Effector memory CD8-positive, alpha-beta T cell (primary cell): Measurements from ENCODE around the gene TTC9.

Experiments used
- ATAC-seq: fragments of 150-1000 bp; cut with Tn5 transposase; replicated peaks from 2 replicates; pipeline ENCODE4 v1.10.0; 2021; ENCODE audit warnings: mild to moderate bottlenecking, moderate library complexity
- DNase-seq, 3 experiments: peaks; one replicate each; pipeline ENCODE4 v3.0.0; 2021
- H3K27ac Mint-ChIP-seq, 2 donors: one replicate each; pipeline ENCODE4 v1.8.0; 2022; ENCODE audit warnings: mild to moderate bottlenecking in 2 of 2, mixed read lengths in 2 of 2, moderate library complexity in 2 of 2
- H3K27me3 Mint-ChIP-seq, 2 donors: one replicate each; pipeline ENCODE4 v1.8.0; 2022; ENCODE audit warnings: mixed read lengths in 2 of 2
- H3K36me3 Mint-ChIP-seq: one replicate; pipeline ENCODE4 v1.8.0; 2022; ENCODE audit warnings: mild to moderate bottlenecking, moderate library complexity, mixed read lengths; ENCODE audit not compliant: insufficient read depth
- H3K4me1 Mint-ChIP-seq, 2 donors: one replicate each; pipeline ENCODE4 v1.8.0; 2022; ENCODE audit warnings: low read depth in 2 of 2, mixed read lengths in 2 of 2
- H3K4me3 Mint-ChIP-seq, 2 donors: one replicate each; pipeline ENCODE4 v1.8.0; 2022; ENCODE audit warnings: mild to moderate bottlenecking in 2 of 2, mixed read lengths in 2 of 2, moderate library complexity in 2 of 2
- H3K9me3 Mint-ChIP-seq, 2 donors: one replicate each; pipeline ENCODE4 v1.8.0; 2022; ENCODE audit warnings: mixed read lengths in 2 of 2

TTC9 gene

GRCh38 chr14:70622111-70622712 lies 19.5 kb upstream of the TTC9 start:
- peak; percentile 77 for ATAC-seq
- Mint-ChIP-seq H3K27me3 (peaks cover 0 to 18% of the 10 kb centered on the region in 2 donors), H3K4me1 (no peaks in the 10 kb centered on the region), H3K27ac (no peak overlapping the region), H3K4me3 (no peak overlapping the region), H3K9me3 (peaks cover 0 to 7% of the 10 kb centered on the region in 2 donors), H3K36me3 (no peaks in the 10 kb centered on the region)
- DNase-seq = peak; percentile 43 to 63 (median 47)

- Mint-ChIP-seq H3K27ac (no peak overlapping the region), H3K4me3 (no peak overlapping the region), H3K36me3 (no peaks in the 10 kb centered on the region), H3K27me3 (peaks cover 0 to 24% of the 10 kb centered on the region in 2 donors), H3K9me3 (peaks cover 0 to 7% of the 10 kb centered on the region in 2 donors), H3K4me1 (no peaks in the 10 kb centered on the region)
- no peak for DNase-seq
- no peak for ATAC-seq
Measured at GRCh38 chr14:70624972-70625371, 16.7 kb upstream of the TTC9 start.

GRCh38 chr14:70631948-70632347 lies 9.8 kb upstream of the TTC9 start:
- ATAC-seq = no peak
- H3K27ac Mint-ChIP-seq = no peak overlapping the region
- no peak overlapping the region for H3K4me3 Mint-ChIP-seq
- peaks cover 0 to 20% of the 10 kb centered on the region in 2 donors for H3K27me3 Mint-ChIP-seq
- DNase-seq = no peak
- peaks cover 0 to under 1% of the 10 kb centered on the region in 2 donors for H3K9me3 Mint-ChIP-seq
- H3K4me1 Mint-ChIP-seq = no peaks in the 10 kb centered on the region
- H3K36me3 Mint-ChIP-seq = no peaks in the 10 kb centered on the region

GRCh38 chr14:70635971-70636595 lies 5.6 kb upstream of the TTC9 start:
- Mint-ChIP-seq H3K4me3 (no peak overlapping the region), H3K4me1 (peaks cover 7 to 8% of the 10 kb centered on the region in 2 donors), H3K27ac (no peak overlapping the region), H3K9me3 (no peaks in the 10 kb centered on the region), H3K27me3 (peaks cover 0 to 26% of the 10 kb centered on the region in 2 donors), H3K36me3 (peaks cover 3% of the 10 kb centered on the region)
- DNase-seq (no peak), ATAC-seq (no peak)

- no peak for DNase-seq
- peaks cover 0 to 18% of the 10 kb centered on the region in 2 donors for H3K27me3 Mint-ChIP-seq
- H3K4me1 Mint-ChIP-seq = peaks cover 20 to 22% of the 10 kb centered on the region in 2 donors
- no peak overlapping the region for H3K27ac Mint-ChIP-seq
- no peak overlapping the region for H3K4me3 Mint-ChIP-seq
- peaks cover 6% of the 10 kb centered on the region for H3K36me3 Mint-ChIP-seq
- no peaks in the 10 kb centered on the region for H3K9me3 Mint-ChIP-seq
- no peak for ATAC-seq
Measured at GRCh38 chr14:70638416-70638815, 3.3 kb upstream of the TTC9 start.

GRCh38 chr14:70640938-70641547 lies 673 bp upstream of the TTC9 start:
- Mint-ChIP-seq H3K36me3 (peaks cover 6% of the 10 kb centered on the region), H3K27me3 (peaks cover 0 to 18% of the 10 kb centered on the region in 2 donors), H3K4me1 (peaks cover 34 to 37% of the 10 kb centered on the region in 2 donors), H3K4me3 (peak overlapping the region; percentile 96 to 98), H3K9me3 (no peaks in the 10 kb centered on the region), H3K27ac (peak overlapping the region; percentile 24 to 92)
- peak; percentile 67 for ATAC-seq
- DNase-seq = peak; percentile 17 to 28 (median 27)

GRCh38 chr14:70642303-70643235 lies 853 bp downstream of the TTC9 start:
- Mint-ChIP-seq H3K9me3 (no peaks in the 10 kb centered on the region), H3K36me3 (peaks cover 6% of the 10 kb centered on the region)
- peak; percentile 8 to 24 (median 21) for DNase-seq

GRCh38 chr14:70643967-70644366 lies 2.3 kb downstream of the TTC9 start:
- H3K36me3 Mint-ChIP-seq = peaks cover 6% of the 10 kb centered on the region
- ATAC-seq (no peak), DNase-seq (no peak)
- peaks cover 46 to 51% of the 10 kb centered on the region in 2 donors for H3K4me1 Mint-ChIP-seq
- H3K4me3 Mint-ChIP-seq = peak overlapping the region; percentile 92
- peak overlapping the region; percentile 93 to 94 for H3K27ac Mint-ChIP-seq
- peaks cover 0 to 7% of the 10 kb centered on the region in 2 donors for H3K27me3 Mint-ChIP-seq
- H3K9me3 Mint-ChIP-seq = no peaks in the 10 kb centered on the region

More at GRCh38 chr14:70642303-70643235, 853 bp downstream of the TTC9 start:
- peak overlapping the region; percentile 92 for H3K4me3 Mint-ChIP-seq
- H3K4me1 Mint-ChIP-seq = peaks cover 44 to 46% of the 10 kb centered on the region in 2 donors
- peak; percentile 43 for ATAC-seq
- H3K27ac Mint-ChIP-seq = peak overlapping the region; percentile 93 to 94
- H3K27me3 Mint-ChIP-seq = peaks cover 0 to 16% of the 10 kb centered on the region in 2 donors

- peaks cover 6% of the 10 kb centered on the region for H3K36me3 Mint-ChIP-seq
- no peaks in the 10 kb centered on the region for H3K9me3 Mint-ChIP-seq
- H3K4me1 Mint-ChIP-seq = peaks cover 42 to 49% of the 10 kb centered on the region in 2 donors
- DNase-seq (no peak), ATAC-seq (no peak)
- H3K27ac Mint-ChIP-seq = peak overlapping the region; percentile 72 to 76
- peaks cover 0 to 2% of the 10 kb centered on the region in 2 donors for H3K27me3 Mint-ChIP-seq
- H3K4me3 Mint-ChIP-seq = peak overlapping the region; percentile 40 to 56
Measured at GRCh38 chr14:70645892-70646291, 4.2 kb downstream of the TTC9 start.

GRCh38 chr14:70646705-70647104 lies 5.0 kb downstream of the TTC9 start:
- Mint-ChIP-seq H3K4me1 (peaks cover 37 to 48% of the 10 kb centered on the region in 2 donors), H3K9me3 (no peaks in the 10 kb centered on the region), H3K36me3 (peaks cover 3% of the 10 kb centered on the region), H3K27me3 (no peaks in the 10 kb centered on the region), H3K4me3 (peak overlapping the region; percentile 40 to 56), H3K27ac (peak overlapping the region; percentile 53 to 76)
- ATAC-seq = no peak
- no peak for DNase-seq

- DNase-seq (no peak), ATAC-seq (no peak)
- Mint-ChIP-seq H3K36me3 (peaks cover 3% of the 10 kb centered on the region), H3K4me3 (no peak overlapping the region), H3K27me3 (no peaks in the 10 kb centered on the region), H3K27ac (no peak overlapping the region), H3K4me1 (peaks cover 34 to 47% of the 10 kb centered on the region in 2 donors), H3K9me3 (no peaks in the 10 kb centered on the region)
Measured at GRCh38 chr14:70648346-70648745, 6.6 kb downstream of the TTC9 start.

- peaks cover 3% of the 10 kb centered on the region for H3K36me3 Mint-ChIP-seq
- DNase-seq (no peak), ATAC-seq (no peak)
- H3K9me3 Mint-ChIP-seq = no peaks in the 10 kb centered on the region
- H3K27me3 Mint-ChIP-seq = no peaks in the 10 kb centered on the region
- H3K4me3 Mint-ChIP-seq = no peak overlapping the region
- H3K4me1 Mint-ChIP-seq = peaks cover 33 to 43% of the 10 kb centered on the region in 2 donors
- H3K27ac Mint-ChIP-seq = no peak overlapping the region
Measured at GRCh38 chr14:70649803-70650202, 8.1 kb downstream of the TTC9 start.

GRCh38 chr14:70651522-70651921 lies 9.8 kb downstream of the TTC9 start:
- H3K4me3 Mint-ChIP-seq = no peak overlapping the region
- H3K27me3 Mint-ChIP-seq = no peaks in the 10 kb centered on the region
- no peak for ATAC-seq
- H3K27ac Mint-ChIP-seq = peak overlapping the region in 1 of 2 donors; percentile 98
- peaks cover 34 to 47% of the 10 kb centered on the region in 2 donors for H3K4me1 Mint-ChIP-seq
- peaks cover 5% of the 10 kb centered on the region for H3K36me3 Mint-ChIP-seq
- no peaks in the 10 kb centered on the region for H3K9me3 Mint-ChIP-seq
- no peak for DNase-seq
